HG03520 (cell line): ENCODE results near the gene CCDC85C.

ENCODE experiments used
- ATAC-seq: cut with Tn5 transposase; IDR thresholded peaks from one replicate; pipeline ENCODE4 v1.9.1; 2021; ENCODE audit warnings: mild to moderate bottlenecking, moderate library complexity; ENCODE audit not compliant: unreplicated experiment

The CCDC85C gene

GRCh38 chr14:99480917-99481744 lies 122.9 kb downstream of the CCDC85C start, which contains the start of gene CCNK:
Gene CCNK, plus strand, starts transcription at chr14:99481409. Its CDS starts 11,269 bp downstream, at chr14:99492678.
- ATAC-seq: peak; percentile 84

GRCh38 chr14:99479906-99480869 lies 123.8 kb downstream of the CCDC85C start, which contains the start of gene SETD3:
Gene SETD3, minus strand, starts transcription at chr14:99480859. Its CDS starts 15,054 bp downstream, at chr14:99465805.
- peak; percentile 1 for ATAC-seq

GRCh38 chr14:99479160-99479905 lies 124.7 kb downstream of the CCDC85C start:
- no peak for ATAC-seq

- ATAC-seq: no peak
These were observed 125.9 kb downstream of the CCDC85C start for GRCh38 chr14:99478128-99478527.

GRCh38 chr14:99476864-99477263 lies 127.1 kb downstream of the CCDC85C start:
- ATAC-seq: no peak

GRCh38 chr14:99475660-99476059 lies 128.3 kb downstream of the CCDC85C start:
- no peak for ATAC-seq

GRCh38 chr14:99475179-99475578 lies 128.8 kb downstream of the CCDC85C start:
- no peak for ATAC-seq

- ATAC-seq: no peak
These were observed 130.5 kb downstream of the CCDC85C start for GRCh38 chr14:99473458-99473857.

GRCh38 chr14:99472937-99473336 lies 131.1 kb downstream of the CCDC85C start:
- no peak for ATAC-seq

- ATAC-seq: no peak
These were observed 132.3 kb downstream of the CCDC85C start for GRCh38 chr14:99471731-99472130.

- ATAC-seq: no peak
These were observed 135.0 kb downstream of the CCDC85C start for GRCh38 chr14:99468836-99469592.

- ATAC-seq: no peak
These were observed 135.9 kb downstream of the CCDC85C start for GRCh38 chr14:99468081-99468480.

GRCh38 chr14:99467336-99468078 lies 136.5 kb downstream of the CCDC85C start:
- no peak for ATAC-seq

GRCh38 chr14:99466758-99467157 lies 137.2 kb downstream of the CCDC85C start:
- no peak for ATAC-seq

- no peak for ATAC-seq
These were observed 138.7 kb downstream of the CCDC85C start for GRCh38 chr14:99465288-99465687.

- ATAC-seq: no peak
These were observed 140.0 kb downstream of the CCDC85C start for GRCh38 chr14:99463974-99464373.

GRCh38 chr14:99462210-99462609 lies 141.8 kb downstream of the CCDC85C start:
- no peak for ATAC-seq

GRCh38 chr14:99461411-99462085 lies 142.5 kb downstream of the CCDC85C start:
- ATAC-seq: no peak

- ATAC-seq: no peak
These were observed 143.2 kb downstream of the CCDC85C start for GRCh38 chr14:99460793-99461192.
